Ammon's horn (tissue), 1 donor: ENCODE results near the gene GLUD1.
"Not testable (repeated sequence)": the region's sequence is repeated elsewhere in the genome, so short reads cannot be mapped to it uniquely, and the experiment has no call there.

ENCODE experiments used
- DNase-seq: peaks from one replicate; pipeline ENCODE4 v3.0.0-alpha.2; 2016; ENCODE audit warnings: low spot score

The GLUD1 gene

GRCh38 chr10:87094373-87095235 is at the start of gene GLUD1, which contains the start of gene SHLD2:
Gene GLUD1 (minus strand): TSS chr10:87094843. CDS start chr10:87094769, 74 bp downstream.
Gene SHLD2 (plus strand): TSS chr10:87095206. CDS start chr10:87151355, 56,149 bp downstream.
- DNase-seq = peak; percentile 93

- DNase-seq = not testable (repeated sequence)
Observed at GRCh38 chr10:87143109-87143418, 48.4 kb upstream of the GLUD1 start.

- not testable (repeated sequence) for DNase-seq
Observed at GRCh38 chr10:87142230-87143108, 47.8 kb upstream of the GLUD1 start.

GRCh38 chr10:87137478-87137877 is 42.8 kb upstream of the GLUD1 start:
- not testable (repeated sequence) for DNase-seq

GRCh38 chr10:87134440-87134839 is 39.8 kb upstream of the GLUD1 start:
- not testable (repeated sequence) for DNase-seq

- DNase-seq = not testable (repeated sequence)
Observed at GRCh38 chr10:87133936-87134335, 39.3 kb upstream of the GLUD1 start.

- DNase-seq = peak; percentile 2
Observed at GRCh38 chr10:87132176-87132575, 37.5 kb upstream of the GLUD1 start.

- DNase-seq = not testable (repeated sequence)
Observed at GRCh38 chr10:87127607-87128156, 33.0 kb upstream of the GLUD1 start.

GRCh38 chr10:87127048-87127447 is 32.4 kb upstream of the GLUD1 start:
- not testable (repeated sequence) for DNase-seq

- DNase-seq = not testable (repeated sequence)
Observed at GRCh38 chr10:87123351-87123750, 28.7 kb upstream of the GLUD1 start.

GRCh38 chr10:87119029-87119428 is 24.4 kb upstream of the GLUD1 start:
- DNase-seq = not testable (repeated sequence)

GRCh38 chr10:87118122-87118521 is 23.5 kb upstream of the GLUD1 start:
- not testable (repeated sequence) for DNase-seq

GRCh38 chr10:87105446-87106124 is 10.9 kb upstream of the GLUD1 start:
- DNase-seq = no peak

GRCh38 chr10:87104727-87105126 is 10.1 kb upstream of the GLUD1 start:
- DNase-seq = not testable (repeated sequence)

GRCh38 chr10:87101996-87102395 is 7.4 kb upstream of the GLUD1 start:
- DNase-seq = no peak

GRCh38 chr10:87095236-87095945 is 748 bp upstream of the GLUD1 start:
- peak; percentile 83 for DNase-seq

GRCh38 chr10:87093632-87094372 is 841 bp downstream of the GLUD1 start:
- peak; percentile 42 for DNase-seq

- no peak for DNase-seq
Observed at GRCh38 chr10:87092861-87093631, 1.6 kb downstream of the GLUD1 start.

GRCh38 chr10:87092376-87092860 is 2.2 kb downstream of the GLUD1 start:
- no peak for DNase-seq
